ENCODE measurements around the gene STK38L.

The STK38L gene

GRCh38 chr12:27280412-27280811 is 36.3 kb downstream of the STK38L start:
- no peak for DNase-seq

- DNase-seq = no peak
Measured at GRCh38 chr12:27282754-27283153, 38.7 kb downstream of the STK38L start.

- no peak for DNase-seq
Measured at GRCh38 chr12:27284021-27284420, 39.9 kb downstream of the STK38L start.

- DNase-seq = no peak
Measured at GRCh38 chr12:27284751-27285150, 40.7 kb downstream of the STK38L start.

- DNase-seq = no peak
Measured at GRCh38 chr12:27285403-27285802, 41.3 kb downstream of the STK38L start.

GRCh38 chr12:27289414-27289813 is 45.3 kb downstream of the STK38L start:
- DNase-seq = no peak

- no peak for DNase-seq
Measured at GRCh38 chr12:27290501-27291168, 46.5 kb downstream of the STK38L start.

GRCh38 chr12:27291862-27292261 is 47.8 kb downstream of the STK38L start:
- no peak for DNase-seq

GRCh38 chr12:27292718-27293117 is 48.6 kb downstream of the STK38L start:
- no peak for DNase-seq

GRCh38 chr12:27293463-27293862 is 49.4 kb downstream of the STK38L start:
- DNase-seq = no peak

GRCh38 chr12:27296674-27297073 is 52.6 kb downstream of the STK38L start:
- no peak for DNase-seq

- no peak for DNase-seq
Measured at GRCh38 chr12:27297566-27297965, 53.5 kb downstream of the STK38L start.

- DNase-seq = no peak
Measured at GRCh38 chr12:27299102-27299501, 55.0 kb downstream of the STK38L start.

GRCh38 chr12:27300226-27300625 is 56.1 kb downstream of the STK38L start:
- no peak for DNase-seq

GRCh38 chr12:27303139-27304111 is 59.3 kb downstream of the STK38L start:
- DNase-seq = no peak

GRCh38 chr12:27304856-27305255 is 60.8 kb downstream of the STK38L start:
- DNase-seq = no peak

- no peak for DNase-seq
Measured at GRCh38 chr12:27305673-27306456, 61.8 kb downstream of the STK38L start.

GRCh38 chr12:27309293-27309994 is 65.4 kb downstream of the STK38L start:
- DNase-seq = no peak

GRCh38 chr12:27309995-27310315 is 65.9 kb downstream of the STK38L start:
- no peak for DNase-seq

GRCh38 chr12:27316947-27317346 is 72.9 kb downstream of the STK38L start:
- DNase-seq = no peak

GRCh38 chr12:27319409-27319808 is 75.3 kb downstream of the STK38L start:
- DNase-seq = no peak

GRCh38 chr12:27319848-27320247 is 75.8 kb downstream of the STK38L start:
- no peak for DNase-seq

GRCh38 chr12:27324530-27324929 is 80.4 kb downstream of the STK38L start:
- no peak for DNase-seq
